ENCODE data around the gene VRK3. TPM values are rescaled to one million over a fixed set of nuclear protein-coding genes. Genes with fewer than 3 reads are reported as not detected.
"Not testable (repeated sequence)": the region's sequence is repeated elsewhere in the genome, so short reads cannot be mapped to it uniquely, and the experiment has no call there.

Gene VRK3
- total and polyA plus RNA-seq, 2 of the 4 experiments (the other 2 are of a cell fraction) = 28.7 to 35.8 TPM

DNA sequence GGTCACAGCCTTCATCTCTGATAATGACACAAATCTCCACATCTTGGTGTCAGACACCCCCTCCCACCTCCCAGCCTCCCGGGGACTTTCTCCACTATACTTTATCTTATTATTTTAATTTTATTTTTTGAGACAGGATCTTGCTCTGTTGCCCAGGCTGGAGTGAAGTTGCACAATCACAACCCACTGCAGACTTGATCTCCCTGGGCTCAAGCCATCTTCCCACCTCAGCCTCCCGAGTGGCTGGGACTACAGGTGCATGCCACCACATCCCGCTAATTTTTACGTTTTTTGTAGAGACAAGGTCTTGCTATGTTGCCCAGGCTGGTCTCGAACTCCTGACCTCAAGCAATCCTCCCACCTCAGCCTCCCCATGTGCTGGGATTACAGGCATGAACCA, 43.2 kb upstream of the VRK3 start:
- H3K4me2 ChIP-seq (ENCODE audit: low read depth, low read length); H4K8ac ChIP-seq (ENCODE audit: low read depth in 2 of 2, low read length in 2 of 2); dilution Hi-C loops (cut with HindIII; ENCODE audit: low sequenced_read_pairs, unreplicated experiment); H3K4me1 ChIP-seq (ENCODE audit: control insufficient read depth, insufficient read depth, low read length); H3K27ac ChIP-seq (ENCODE audit: insufficient read depth, low read length); H3K9me1 ChIP-seq (ENCODE audit: insufficient read depth, low read length); H3K4ac ChIP-seq (ENCODE audit: low read depth, low read length); H3K18ac ChIP-seq (ENCODE audit: low read depth, low read length); intact Hi-C loops (cut with micrococcal nuclease); H3K23ac ChIP-seq (ENCODE audit: low read depth, low read length); BruUV-seq (replicated peaks); ATAC-seq (ENCODE audit: low read depth); DNase-seq; H2AK5ac ChIP-seq (ENCODE audit: low read depth, low read length); H2BK120ac ChIP-seq (ENCODE audit: low read depth, low read length); H2BK20ac ChIP-seq (ENCODE audit: low read depth, low read length); H3K27me3 ChIP-seq (ENCODE audit: control insufficient read depth, insufficient read depth, low read length); H3K4me3 ChIP-seq (ENCODE audit: insufficient read depth, low read depth, low read length); H2AFZ ChIP-seq (replicated peaks; ENCODE audit: low read length, poor library complexity); H2BK15ac ChIP-seq (ENCODE audit: low read depth, low read length); H2BK5ac ChIP-seq (ENCODE audit: low read depth, low read length, poor library complexity, severe bottlenecking); H2AK9ac ChIP-seq (replicated peaks; ENCODE audit: low read depth, low read length, poor library complexity); H3K14ac ChIP-seq (replicated peaks; ENCODE audit: low read depth, low read length); in situ Hi-C loops (cut with MboI; ENCODE audit: low sequenced_read_pairs); H4K5ac ChIP-seq (ENCODE audit: low read depth, low read length); H3K9me3 ChIP-seq (ENCODE audit: control insufficient read depth, insufficient read depth, low read length); H4K20me1 ChIP-seq (ENCODE audit: insufficient read depth, low read length); H3K56ac ChIP-seq (ENCODE audit: extremely low read depth, insufficient read depth, low read length); H3K9ac ChIP-seq (ENCODE audit: low read depth, low read length); H4K91ac ChIP-seq (ENCODE audit: insufficient read depth, low read depth, low read length); H3K36me3 ChIP-seq (ENCODE audit: control insufficient read depth, insufficient read depth, low read length); H3K79me1 ChIP-seq (ENCODE audit: low read depth in 1 of 2, low read length in 2 of 2); CTCF ChIA-PET: not testable (repeated sequence)
- POLR2A ChIA-PET (ENCODE audit: unreplicated experiment) = interaction anchor here (0.6 kb wide), 1 partner anchor 150 kb away, joined by 9 read pairs; no protein-coding TSS in a partner anchor
- 80% methylated on average over 1 of the region's 5 CpGs; no CpG with 5 or more reads in 1 of the 2 experiments for WGBS, 2 experiments (ENCODE audit: extremely low coverage in 2 of 2, insufficient read length in 1 of 2)

Measured in IMR-90 (cell line).